Measurements from ENCODE around the gene AK4.
"Not testable (repeated sequence)": the region's sequence is repeated elsewhere in the genome, so short reads cannot be mapped to it uniquely, and the experiment has no call there.

Gene AK4

GRCh38 chr1:65148178-65148547 is at the start of gene AK4:
Gene AK4, plus strand, starts transcription at chr1:65148203. Its CDS starts 205 bp downstream, at chr1:65148408.
- not testable (repeated sequence) for DNase-seq (ENCODE audit: low read depth)

- no peak for DNase-seq (ENCODE audit: low read depth)
These were observed 44.2 kb upstream of the AK4 start for GRCh38 chr1:65103807-65104206.

GRCh38 chr1:65104854-65105534 is 43.0 kb upstream of the AK4 start:
- no peak for DNase-seq (ENCODE audit: low read depth)

GRCh38 chr1:65105596-65105995 is 42.4 kb upstream of the AK4 start:
- DNase-seq (ENCODE audit: low read depth): no peak

GRCh38 chr1:65108025-65108642 is 39.9 kb upstream of the AK4 start:
- DNase-seq (ENCODE audit: low read depth): no peak

GRCh38 chr1:65109487-65109886 is 38.5 kb upstream of the AK4 start:
- no peak for DNase-seq (ENCODE audit: low read depth)

GRCh38 chr1:65112811-65113210 is 35.2 kb upstream of the AK4 start:
- DNase-seq (ENCODE audit: low read depth): no peak

- no peak for DNase-seq (ENCODE audit: low read depth)
These were observed 34.7 kb upstream of the AK4 start for GRCh38 chr1:65113298-65113697.

- no peak for DNase-seq (ENCODE audit: low read depth)
These were observed 33.7 kb upstream of the AK4 start for GRCh38 chr1:65114322-65114721.

GRCh38 chr1:65119951-65120350 is 28.1 kb upstream of the AK4 start:
- no peak for DNase-seq (ENCODE audit: low read depth)

- not testable (repeated sequence) for DNase-seq (ENCODE audit: low read depth)
These were observed 18.9 kb upstream of the AK4 start for GRCh38 chr1:65129104-65129503.

- no peak for DNase-seq (ENCODE audit: low read depth)
These were observed 9.5 kb upstream of the AK4 start for GRCh38 chr1:65138524-65138923.

- not testable (repeated sequence) for DNase-seq (ENCODE audit: low read depth)
These were observed 8.2 kb upstream of the AK4 start for GRCh38 chr1:65139793-65140192.

GRCh38 chr1:65141394-65141793 is 6.6 kb upstream of the AK4 start:
- no peak for DNase-seq (ENCODE audit: low read depth)

GRCh38 chr1:65141918-65142317 is 6.1 kb upstream of the AK4 start:
- no peak for DNase-seq (ENCODE audit: low read depth)

GRCh38 chr1:65143112-65143658 is 4.8 kb upstream of the AK4 start:
- DNase-seq (ENCODE audit: low read depth): not testable (repeated sequence)

- DNase-seq (ENCODE audit: low read depth): no peak
These were observed 1.0 kb upstream of the AK4 start for GRCh38 chr1:65146908-65147423.

GRCh38 chr1:65147424-65148177 is 402 bp upstream of the AK4 start:
- peak; percentile 14 for DNase-seq (ENCODE audit: low read depth)

- peak; percentile 27 for DNase-seq (ENCODE audit: low read depth)
These were observed 746 bp downstream of the AK4 start for GRCh38 chr1:65148548-65149350.

- no peak for DNase-seq (ENCODE audit: low read depth)
These were observed 1.5 kb downstream of the AK4 start for GRCh38 chr1:65149351-65150107.

- DNase-seq (ENCODE audit: low read depth): no peak
These were observed 2.1 kb downstream of the AK4 start for GRCh38 chr1:65150108-65150463.

All from stimulated activated CD8-positive, alpha-beta memory T cell treated with anti-CD3 and anti-CD28 coated beads, Interleukin-12 subunit alpha, Interleukin-12 subunit beta, amount 100 ng/mL, for 4 hours (primary cell).